Adipose tissue (tissue), 3 donors: ENCODE measurements around the gene TEDC2. TPM values are rescaled to one million over a fixed set of nuclear protein-coding genes. Genes with fewer than 3 reads are reported as not detected.
A peak's percentile ranks its signal among the peaks of the same experiment; 100 is the strongest.

Source experiments
- H3K27ac ChIP-seq: one replicate; pipeline ENCODE4 v1.5.1; 2013; ENCODE audit warnings: low read depth, low read length
- WGBS, 3 donors: extraction: QIAGEN DNeasy Blood & Tissue Kit; methylation state at CpG; one replicate each; pipeline ENCODE4 v1.1.7; 2013; 5-methylcytosine and 5-hydroxymethylcytosine counted together
- polyA plus RNA-seq, 3 donors: library from polyadenylated mRNA; stranded (reverse); fragments of 200-250 nt; gene quantifications; one replicate each; pipeline ENCODE4 v1.2.3, GENCODE V29; 2013
- donor health status: healthy with polysubstance abuse.
- donor health status: Bipolar disorder and iron deficiency.
- donor health status: healthy.

TEDC2 gene
- polyA plus RNA-seq, 3 donors: 0.38 to 0.92 (median 0.45) TPM

GRCh38 chr16:2499890-2500429 is 40.1 kb downstream of the TEDC2 start:
- WGBS, 3 donors: 90 to 94% (median 91%) methylated on average over 28 to 29 of the region's 29 CpGs
- no peak overlapping the region for H3K27ac ChIP-seq

- 83 to 87% (median 84%) methylated on average over 20 of the region's 20 CpGs for WGBS, 3 donors
- H3K27ac ChIP-seq: no peak overlapping the region
Measured at GRCh38 chr16:2500430-2500917, 40.6 kb downstream of the TEDC2 start.

GRCh38 chr16:2500918-2501750 is 41.2 kb downstream of the TEDC2 start:
- WGBS, 3 donors: 33 to 39% (median 37%) methylated on average over 23 of the region's 23 CpGs
- no peak overlapping the region for H3K27ac ChIP-seq

GRCh38 chr16:2501946-2502895 is 42.3 kb downstream of the TEDC2 start:
- H3K27ac ChIP-seq: no peak overlapping the region
- 66 to 75% (median 71%) methylated on average over 17 to 18 of the region's 18 CpGs for WGBS, 3 donors

GRCh38 chr16:2505695-2506094 is 45.8 kb downstream of the TEDC2 start:
- H3K27ac ChIP-seq: no peak overlapping the region
- WGBS, 3 donors: 90 to 94% (median 92%) methylated on average over 14 of the region's 14 CpGs

- WGBS, 3 donors: 57 to 81% (median 63%) methylated on average over 14 of the region's 14 CpGs
- peak overlapping the region; percentile 73 for H3K27ac ChIP-seq
Measured at GRCh38 chr16:2507052-2507659, 47.2 kb downstream of the TEDC2 start.

- H3K27ac ChIP-seq: no peak overlapping the region
Measured at GRCh38 chr16:2507665-2508064, 47.8 kb downstream of the TEDC2 start.

GRCh38 chr16:2508722-2509400 is 49.0 kb downstream of the TEDC2 start:
- no peak overlapping the region for H3K27ac ChIP-seq
- WGBS, 3 donors: 89 to 91% (median 91%) methylated on average over 18 of the region's 18 CpGs

More at GRCh38 chr16:2507665-2508064, 47.8 kb downstream of the TEDC2 start:
- 50 to 97% (median 50%) methylated on average over 11 of the region's 11 CpGs for WGBS, 3 donors

GRCh38 chr16:2511128-2511800 is 51.4 kb downstream of the TEDC2 start:
- 52 to 66% (median 56%) methylated on average over 23 to 24 of the region's 24 CpGs for WGBS, 3 donors
- no peak overlapping the region for H3K27ac ChIP-seq

- WGBS, 3 donors: 85 to 93% (median 92%) methylated on average over 17 of the region's 17 CpGs
- no peak overlapping the region for H3K27ac ChIP-seq
Measured at GRCh38 chr16:2511996-2512734, 52.3 kb downstream of the TEDC2 start.

GRCh38 chr16:2512735-2513404 is 53.0 kb downstream of the TEDC2 start:
- WGBS, 3 donors: 20 to 45% (median 44%) methylated on average over 14 to 15 of the region's 15 CpGs
- no peak overlapping the region for H3K27ac ChIP-seq

- WGBS, 3 donors: 1 to 2% (median 1%) methylated on average over 99 to 122 of the region's 122 CpGs
Measured at GRCh38 chr16:2513405-2514332, 53.8 kb downstream of the TEDC2 start, which contains the start of gene ATP6V0C. TSS of gene ATP6V0C (plus strand) at chr16:2513952. CDS start at chr16:2514104, 152 bp downstream.

More at GRCh38 chr16:2513405-2514332, 53.8 kb downstream of the TEDC2 start, which contains the start of gene ATP6V0C:
- peak within 1 kb of the TSS; percentile 98 for H3K27ac ChIP-seq
